ENCODE measurements around the gene PLXNA1. TPM values are rescaled to one million over a fixed set of nuclear protein-coding genes. Genes with fewer than 3 reads are reported as not detected.

PLXNA1 gene
- total and polyA plus RNA-seq, 2 of the 8 experiments (the other 6 are each of a cell fraction or from before 2014, with no cell fraction given), result 47.5 to 54.9 TPM

GRCh38 chr3:126948980-126949535 is 33.9 kb upstream of the PLXNA1 start (continued):
- TF ChIP-seq RAD21 (IDR thresholded peaks at IDR 0.05 in 1 of 2, conservative IDR thresholded peaks at IDR 0.05 in 1 of 2; ENCODE audit: low read depth in 2 of 2, low read length in 2 of 2), result no peak
- no peak for TF ChIP-seq CEBPB (IDR thresholded peaks at IDR 0.05; ENCODE audit: low read depth, low read length)
- TF ChIP-seq SP2 (IDR thresholded peaks at IDR 0.05; ENCODE audit: low read length), result no peak
- TF ChIP-seq CHD2 (IDR thresholded peaks at IDR 0.05; ENCODE audit: low read length), result no peak
- TF ChIP-seq EZH2 (IDR thresholded peaks at IDR 0.05; ENCODE audit: low read depth, low read length, severe bottlenecking), result no peak
- TF ChIP-seq KDM1A (IDR thresholded peaks at IDR 0.05; ENCODE audit: borderline replicate concordance, low read length), result no peak

All from H1 (cell line).